ENCODE results near the gene SLC37A4.

Gene SLC37A4

DNA sequence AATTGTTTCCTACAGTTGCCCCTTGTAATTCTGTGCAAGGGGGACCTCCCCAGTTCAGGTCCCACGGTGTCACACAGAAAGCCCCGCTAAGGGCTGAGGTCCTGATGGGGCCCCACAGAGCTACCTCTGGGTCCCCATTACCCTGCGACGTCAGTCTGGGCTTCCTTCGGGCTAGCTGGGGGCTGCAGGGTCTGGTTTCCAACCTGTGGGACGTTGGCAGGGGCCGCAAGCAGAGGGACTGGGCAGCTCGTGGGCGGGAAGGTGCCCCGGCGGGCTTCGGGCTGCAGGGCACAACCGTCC lies 698 bp downstream of the SLC37A4 start:
- Mint-ChIP-seq H3K27ac (peak overlapping the region; percentile 89), H3K4me1 (peaks cover 28 to 29% of the 10 kb centered on the region in 2 donors), H3K9me3 (no peaks in the 10 kb centered on the region), H3K27me3 (no peaks in the 10 kb centered on the region), H3K4me3 (peak overlapping the region; percentile 88 to 89), H3K36me3 (peaks cover 18 to 26% of the 10 kb centered on the region in 2 donors)
- DNase-seq (no peak), ATAC-seq (replicated peaks) (peak; percentile 7 to 18)

- H3K27me3 Mint-ChIP-seq: no peaks in the 10 kb centered on the region
- ATAC-seq (replicated peaks): peak; percentile 8 to 37
- peaks cover 21 to 31% of the 10 kb centered on the region in 2 donors for H3K36me3 Mint-ChIP-seq
- H3K4me3 Mint-ChIP-seq: peak overlapping the region; percentile 88 to 89
- no peaks in the 10 kb centered on the region for H3K9me3 Mint-ChIP-seq
- no peak for DNase-seq
- peaks cover 29 to 31% of the 10 kb centered on the region in 2 donors for H3K4me1 Mint-ChIP-seq
- H3K27ac Mint-ChIP-seq: no peak overlapping the region
These were observed 1.2 kb downstream of the SLC37A4 start for GRCh38 chr11:119029340-119030028.

DNA sequence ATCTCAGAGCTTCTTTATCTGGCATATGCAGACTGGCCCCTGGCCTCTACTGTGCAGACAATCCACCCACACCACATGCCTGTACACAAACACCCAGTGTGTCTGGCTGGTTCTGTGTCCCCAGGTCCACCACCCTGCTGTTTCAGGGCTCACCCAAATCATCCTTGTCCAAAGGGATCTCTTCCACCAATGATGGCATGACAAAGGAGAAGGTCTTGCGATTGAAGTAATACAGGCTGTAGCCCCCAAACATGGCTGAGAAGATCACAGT lies 1.7 kb downstream of the SLC37A4 start:
- H3K9me3 Mint-ChIP-seq: no peaks in the 10 kb centered on the region
- peaks cover 23 to 35% of the 10 kb centered on the region in 2 donors for H3K36me3 Mint-ChIP-seq
- H3K4me3 Mint-ChIP-seq: no peak overlapping the region
- DNase-seq (no peak), ATAC-seq (replicated peaks) (no peak)
- H3K27me3 Mint-ChIP-seq: no peaks in the 10 kb centered on the region
- H3K27ac Mint-ChIP-seq: no peak overlapping the region
- peaks cover 29 to 34% of the 10 kb centered on the region in 2 donors for H3K4me1 Mint-ChIP-seq

- DNase-seq: no peak
- Mint-ChIP-seq H3K4me1 (peaks cover 34% of the 10 kb centered on the region in 2 donors), H3K36me3 (peaks cover 24 to 40% of the 10 kb centered on the region in 2 donors), H3K27me3 (no peaks in the 10 kb centered on the region), H3K27ac (no peak overlapping the region), H3K4me3 (no peak overlapping the region), H3K9me3 (no peaks in the 10 kb centered on the region)
- ATAC-seq (replicated peaks): no peak
These were observed 2.2 kb downstream of the SLC37A4 start for GRCh38 chr11:119028346-119029068.

GRCh38 chr11:119027561-119028345 lies 2.9 kb downstream of the SLC37A4 start:
- H3K36me3 Mint-ChIP-seq: peaks cover 28 to 46% of the 10 kb centered on the region in 2 donors
- no peaks in the 10 kb centered on the region for H3K9me3 Mint-ChIP-seq
- H3K4me1 Mint-ChIP-seq: peaks cover 36 to 40% of the 10 kb centered on the region in 2 donors
- H3K4me3 Mint-ChIP-seq: no peak overlapping the region
- H3K27me3 Mint-ChIP-seq: no peaks in the 10 kb centered on the region
- H3K27ac Mint-ChIP-seq: no peak overlapping the region
- DNase-seq (no peak), ATAC-seq (replicated peaks) (no peak)

GRCh38 chr11:119026970-119027369 lies 3.7 kb downstream of the SLC37A4 start:
- DNase-seq (no peak), ATAC-seq (replicated peaks) (no peak)
- Mint-ChIP-seq H3K36me3 (peaks cover 34 to 46% of the 10 kb centered on the region in 2 donors), H3K4me1 (peaks cover 36 to 40% of the 10 kb centered on the region in 2 donors), H3K27me3 (no peaks in the 10 kb centered on the region), H3K27ac (no peak overlapping the region), H3K4me3 (no peak overlapping the region), H3K9me3 (no peaks in the 10 kb centered on the region)

DNA sequence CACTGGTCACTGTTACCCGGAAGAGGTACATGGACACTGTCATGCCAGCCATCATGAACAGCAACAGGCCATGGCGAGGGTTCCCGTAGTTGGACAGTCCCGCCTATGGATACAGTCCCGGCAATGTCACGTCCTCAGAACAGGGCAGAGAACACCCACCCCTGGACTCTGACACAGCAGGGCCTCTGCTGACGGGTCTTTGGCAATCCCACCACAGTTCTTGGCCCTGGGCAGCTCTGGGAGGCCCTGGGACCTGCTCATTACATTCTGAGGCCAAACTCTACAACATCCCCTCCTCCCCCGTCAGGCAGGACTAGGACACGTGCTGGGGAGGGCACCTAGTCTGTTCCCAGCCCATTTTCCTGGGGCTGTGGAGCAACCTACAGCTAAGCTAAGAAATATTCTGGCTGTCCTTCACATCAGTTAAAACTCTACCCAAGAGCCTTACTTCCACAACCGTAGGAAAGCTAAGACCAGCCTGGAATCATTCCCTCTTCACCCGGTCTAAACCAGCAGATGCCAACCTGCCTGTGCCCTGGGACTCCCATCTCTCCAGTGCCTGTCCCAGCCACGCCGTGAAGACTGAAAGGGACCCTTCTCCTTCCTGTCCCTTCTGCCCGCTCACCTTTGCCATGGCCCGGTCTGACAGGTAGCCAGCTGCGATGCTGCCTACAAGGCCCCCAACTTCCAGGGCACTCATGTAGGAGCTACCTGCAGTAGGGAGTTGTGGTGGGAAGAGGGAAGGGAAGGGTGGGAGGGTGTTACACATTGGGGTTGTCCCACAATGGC lies 4.5 kb downstream of the SLC37A4 start:
- no peak overlapping the region for H3K4me3 Mint-ChIP-seq
- no peaks in the 10 kb centered on the region for H3K27me3 Mint-ChIP-seq
- H3K36me3 Mint-ChIP-seq: peaks cover 35 to 54% of the 10 kb centered on the region in 2 donors
- no peak overlapping the region for H3K27ac Mint-ChIP-seq
- DNase-seq (no peak), ATAC-seq (replicated peaks) (no peak)
- H3K4me1 Mint-ChIP-seq: peaks cover 34 to 40% of the 10 kb centered on the region in 2 donors
- no peaks in the 10 kb centered on the region for H3K9me3 Mint-ChIP-seq

DNA sequence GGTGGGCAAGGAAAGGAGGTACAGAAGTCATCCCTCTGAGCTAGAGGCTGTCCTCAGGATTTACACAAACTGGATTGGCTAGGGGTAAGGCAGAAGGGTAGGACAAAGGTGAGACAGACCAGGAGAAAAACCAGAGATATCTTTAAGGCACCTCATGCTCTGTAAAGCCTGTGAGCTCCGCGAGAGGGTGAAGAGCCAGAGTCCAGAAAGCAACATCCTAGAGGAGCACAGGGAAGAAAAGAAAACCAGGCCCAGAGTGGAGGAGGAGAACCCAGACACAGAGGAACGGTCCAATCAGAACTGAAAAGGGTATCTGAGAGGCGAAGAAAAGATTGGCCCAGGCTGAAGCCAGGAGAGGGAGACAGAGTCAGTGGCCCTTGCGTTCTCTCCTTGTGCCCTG lies 5.1 kb downstream of the SLC37A4 start:
- Mint-ChIP-seq H3K27me3 (no peaks in the 10 kb centered on the region), H3K4me3 (no peak overlapping the region), H3K36me3 (peaks cover 35 to 55% of the 10 kb centered on the region in 2 donors), H3K4me1 (peaks cover 34 to 40% of the 10 kb centered on the region in 2 donors), H3K9me3 (no peaks in the 10 kb centered on the region), H3K27ac (peak overlapping the region; percentile 56)
- DNase-seq (no peak), ATAC-seq (replicated peaks) (no peak)

DNA sequence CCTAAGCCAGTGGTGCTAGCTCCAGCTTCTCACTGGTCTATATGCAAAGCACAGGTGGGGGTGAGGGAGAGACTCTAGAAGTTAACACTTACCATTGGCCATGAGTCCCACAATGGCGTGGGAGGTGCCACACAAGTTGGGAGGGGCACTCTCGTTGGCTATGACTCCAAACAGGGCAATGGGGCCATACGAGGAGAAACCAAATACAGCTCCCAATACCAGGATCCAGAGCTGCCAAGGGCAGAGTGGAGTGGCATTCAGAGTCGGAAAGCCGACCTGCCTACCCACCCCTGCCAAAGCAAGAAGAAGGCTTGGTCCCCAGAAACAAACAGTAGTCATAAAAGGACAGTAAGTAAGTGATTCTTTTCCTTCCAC lies 5.6 kb downstream of the SLC37A4 start:
- Mint-ChIP-seq H3K27ac (no peak overlapping the region), H3K27me3 (no peaks in the 10 kb centered on the region), H3K4me1 (peaks cover 35 to 43% of the 10 kb centered on the region in 2 donors), H3K9me3 (no peaks in the 10 kb centered on the region), H3K36me3 (peaks cover 36 to 56% of the 10 kb centered on the region in 2 donors), H3K4me3 (no peak overlapping the region)
- DNase-seq: no peak
- no peak for ATAC-seq (replicated peaks)

DNA sequence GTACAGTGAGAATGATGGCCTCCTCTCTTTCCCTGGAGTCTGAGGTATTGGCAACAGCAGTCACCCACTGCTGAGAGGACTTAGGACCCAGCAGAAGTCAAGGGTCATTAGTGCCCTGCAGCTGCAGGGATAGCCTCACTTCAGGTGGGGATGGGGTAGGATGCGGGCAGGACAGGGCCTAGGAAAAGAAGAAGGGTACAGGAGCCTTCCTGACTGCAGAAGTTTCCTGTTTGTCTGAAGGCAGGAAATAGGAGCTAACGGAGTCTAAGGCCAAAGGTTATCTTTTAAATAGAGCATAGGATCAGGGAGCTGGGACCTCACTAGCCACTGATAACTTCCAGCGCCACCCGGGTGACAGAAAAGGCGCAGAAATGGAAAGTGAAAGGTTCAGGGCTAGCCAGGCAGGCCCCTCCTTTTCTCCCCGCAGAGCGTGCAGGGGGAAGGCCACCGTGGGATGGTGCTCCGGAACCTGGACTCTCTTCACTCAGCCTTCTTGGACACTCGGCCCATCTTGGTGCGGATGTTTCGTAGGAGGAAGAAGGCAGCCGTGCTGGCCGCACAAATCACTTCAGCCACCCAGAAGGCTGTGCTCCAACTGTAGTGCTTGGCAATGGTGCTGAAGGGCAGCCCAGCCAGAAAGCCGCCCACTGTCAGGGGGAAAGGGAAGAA lies 6.1 kb downstream of the SLC37A4 start:
- peak overlapping the region; percentile 72 for H3K27ac Mint-ChIP-seq
- peaks cover 33 to 43% of the 10 kb centered on the region in 2 donors for H3K4me1 Mint-ChIP-seq
- DNase-seq: no peak
- H3K27me3 Mint-ChIP-seq: no peaks in the 10 kb centered on the region
- no peak overlapping the region for H3K4me3 Mint-ChIP-seq
- peaks cover 38 to 59% of the 10 kb centered on the region in 2 donors for H3K36me3 Mint-ChIP-seq
- H3K9me3 Mint-ChIP-seq: no peaks in the 10 kb centered on the region
- ATAC-seq (replicated peaks): no peak

DNA sequence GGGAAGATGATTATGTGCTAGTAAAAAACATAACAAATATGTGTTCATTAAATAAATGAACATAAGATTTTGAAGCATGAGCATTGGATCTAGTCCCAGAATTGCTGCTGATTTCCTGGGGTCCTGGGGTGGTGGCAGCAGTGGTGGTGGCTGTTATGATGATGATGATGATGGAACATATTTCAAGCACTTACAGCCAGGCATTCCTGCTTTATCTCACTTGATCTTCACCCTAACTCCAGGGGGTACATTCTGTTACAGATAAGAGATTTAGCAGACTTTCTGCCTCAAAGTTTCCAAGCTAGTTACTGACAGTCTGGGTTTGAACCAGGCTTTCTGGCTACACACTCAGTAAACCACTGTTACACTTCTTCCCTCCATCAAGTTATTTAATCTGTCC lies 6.9 kb downstream of the SLC37A4 start:
- peaks cover 27 to 35% of the 10 kb centered on the region in 2 donors for H3K4me1 Mint-ChIP-seq
- H3K4me3 Mint-ChIP-seq: no peak overlapping the region
- peaks cover 34 to 55% of the 10 kb centered on the region in 2 donors for H3K36me3 Mint-ChIP-seq
- ATAC-seq (replicated peaks) (no peak), DNase-seq (no peak)
- H3K9me3 Mint-ChIP-seq: no peaks in the 10 kb centered on the region
- peak overlapping the region; percentile 31 for H3K27ac Mint-ChIP-seq
- no peaks in the 10 kb centered on the region for H3K27me3 Mint-ChIP-seq

- DNase-seq (no peak), ATAC-seq (replicated peaks) (no peak)
- Mint-ChIP-seq H3K4me3 (no peak overlapping the region), H3K27ac (no peak overlapping the region), H3K36me3 (peaks cover 38 to 62% of the 10 kb centered on the region in 2 donors), H3K27me3 (no peaks in the 10 kb centered on the region), H3K4me1 (peaks cover 18 to 27% of the 10 kb centered on the region in 2 donors), H3K9me3 (no peaks in the 10 kb centered on the region)
These were observed 9.0 kb downstream of the SLC37A4 start for GRCh38 chr11:119021631-119022030.

- Mint-ChIP-seq H3K27ac (peak overlapping the region; percentile 100), H3K9me3 (no peaks in the 10 kb centered on the region), H3K4me3 (peak overlapping the region; percentile 98), H3K4me1 (peaks cover 23 to 37% of the 10 kb centered on the region in 2 donors), H3K36me3 (peaks cover 42 to 64% of the 10 kb centered on the region in 2 donors), H3K27me3 (no peaks in the 10 kb centered on the region)
- ATAC-seq (replicated peaks) (no peak), DNase-seq (no peak)
These were observed 10.7 kb downstream of the SLC37A4 start for GRCh38 chr11:119019996-119020395.

All from stimulated activated naive B cell treated with anti-CD40 and anti-IgM and Interleukin-4, amounts not matched to agents 10 μg/mL and 1 μg/mL and 100 μg/mL, for 72 hours (primary cell).